ENCODE data around the gene ZSWIM8. TPM values are rescaled to one million over a fixed set of nuclear protein-coding genes. Genes with fewer than 3 reads are reported as not detected.
A peak's percentile ranks its signal among the peaks of the same experiment; 100 is the strongest.
"Not testable (repeated sequence)": the region's sequence is repeated elsewhere in the genome, so short reads cannot be mapped to it uniquely, and the experiment has no call there.

Gene ZSWIM8
- total RNA-seq, 4 donors from 2014 or later = 52.6 to 81.4 (median 78.9) TPM

DNA sequence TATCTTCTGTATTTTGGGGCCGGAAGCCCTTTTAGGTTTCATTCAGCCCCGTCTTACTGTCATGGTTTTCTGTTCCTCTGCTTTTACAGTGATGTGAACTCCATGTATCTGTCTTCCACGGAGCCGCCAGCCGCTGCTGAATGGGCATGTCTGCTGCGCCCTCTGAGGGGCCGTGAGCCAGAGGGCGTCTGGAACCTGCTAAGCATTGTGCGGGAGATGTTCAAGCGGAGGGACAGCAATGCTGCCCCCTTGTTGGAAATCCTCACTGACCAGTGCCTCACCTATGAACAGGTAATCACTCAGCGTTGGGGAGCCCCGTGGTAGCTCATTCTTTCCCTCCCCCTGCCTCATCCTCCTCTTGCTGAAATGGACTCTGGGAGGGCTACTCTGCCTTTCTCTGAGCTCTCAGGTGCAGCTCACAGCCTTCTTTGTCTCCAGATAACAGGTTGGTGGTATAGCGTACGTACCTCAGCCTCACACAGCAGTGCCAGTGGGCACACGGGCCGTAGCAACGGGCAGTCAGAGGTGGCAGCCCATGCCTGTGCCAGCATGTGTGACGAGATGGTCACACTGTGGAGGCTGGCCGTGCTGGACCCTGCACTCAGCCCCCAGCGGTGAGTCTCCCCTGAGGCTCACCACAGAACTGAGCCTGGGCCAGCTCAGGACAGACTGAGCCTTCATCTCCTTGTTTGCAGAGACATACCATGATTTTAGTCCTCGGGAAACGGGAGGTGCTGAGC is 5.7 kb downstream of the ZSWIM8 start:
- no peak for ATAC-seq
- peaks cover 22 to 25% of the 10 kb centered on the region in 2 donors for H3K4me1 ChIP-seq
- in situ Hi-C loops (cut with MboI; ENCODE audit: low sequenced_read_pairs in 4 of 4) = no loop called here
- intact Hi-C loops (cut with DNase I; ENCODE audit: low total_unique reads) = no loop called here
- H3K27me3 ChIP-seq = no peaks in the 10 kb centered on the region
- no peaks in the 10 kb centered on the region for H3K9me3 ChIP-seq
- TF ChIP-seq, protein P1, sequence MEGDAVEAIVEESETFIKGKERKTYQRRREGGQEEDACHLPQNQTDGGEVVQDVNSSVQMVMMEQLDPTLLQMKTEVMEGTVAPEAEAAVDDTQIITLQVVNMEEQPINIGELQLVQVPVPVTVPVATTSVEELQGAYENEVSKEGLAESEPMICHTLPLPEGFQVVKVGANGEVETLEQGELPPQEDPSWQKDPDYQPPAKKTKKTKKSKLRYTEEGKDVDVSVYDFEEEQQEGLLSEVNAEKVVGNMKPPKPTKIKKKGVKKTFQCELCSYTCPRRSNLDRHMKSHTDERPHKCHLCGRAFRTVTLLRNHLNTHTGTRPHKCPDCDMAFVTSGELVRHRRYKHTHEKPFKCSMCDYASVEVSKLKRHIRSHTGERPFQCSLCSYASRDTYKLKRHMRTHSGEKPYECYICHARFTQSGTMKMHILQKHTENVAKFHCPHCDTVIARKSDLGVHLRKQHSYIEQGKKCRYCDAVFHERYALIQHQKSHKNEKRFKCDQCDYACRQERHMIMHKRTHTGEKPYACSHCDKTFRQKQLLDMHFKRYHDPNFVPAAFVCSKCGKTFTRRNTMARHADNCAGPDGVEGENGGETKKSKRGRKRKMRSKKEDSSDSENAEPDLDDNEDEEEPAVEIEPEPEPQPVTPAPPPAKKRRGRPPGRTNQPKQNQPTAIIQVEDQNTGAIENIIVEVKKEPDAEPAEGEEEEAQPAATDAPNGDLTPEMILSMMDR (IDR thresholded peaks at IDR 0.05 in 4 of 5, conservative IDR thresholded peaks at IDR 0.05 in 1 of 5) = no peak
- no peak for TF ChIP-seq POLR2A (IDR thresholded peaks at IDR 0.05)
- no peak for DNase-seq
- H3K36me3 ChIP-seq = peaks cover 8 to 75% of the 10 kb centered on the region in 2 donors
- H3K27ac ChIP-seq = no peak overlapping the region
- H3K4me3 ChIP-seq = no peak overlapping the region

DNA sequence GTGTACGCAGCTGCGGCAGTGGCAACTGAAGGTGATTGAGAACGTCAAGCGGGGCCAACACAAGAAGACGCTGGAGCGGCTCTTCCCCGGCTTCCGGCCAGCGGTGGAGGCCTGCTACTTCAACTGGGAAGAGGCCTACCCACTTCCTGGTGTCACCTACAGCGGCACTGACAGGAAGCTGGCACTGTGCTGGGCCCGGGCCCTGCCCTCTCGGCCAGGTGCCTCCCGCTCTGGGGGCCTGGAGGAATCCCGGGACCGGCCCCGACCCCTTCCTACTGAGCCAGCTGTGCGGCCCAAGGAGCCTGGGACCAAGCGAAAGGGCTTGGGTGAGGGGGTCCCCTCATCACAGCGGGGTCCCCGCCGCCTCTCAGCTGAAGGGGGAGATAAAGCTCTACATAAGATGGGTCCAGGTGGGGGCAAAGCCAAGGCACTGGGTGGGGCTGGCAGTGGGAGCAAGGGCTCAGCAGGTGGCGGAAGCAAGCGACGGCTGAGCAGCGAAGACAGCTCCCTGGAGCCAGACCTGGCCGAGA is 6.5 kb downstream of the ZSWIM8 start:
- in situ Hi-C loops (cut with MboI; ENCODE audit: low sequenced_read_pairs in 4 of 4) = no loop called here
- TF ChIP-seq POLR2A (IDR thresholded peaks at IDR 0.05) = no peak
- TF ChIP-seq, protein P1 (IDR thresholded peaks at IDR 0.05 in 4 of 5, conservative IDR thresholded peaks at IDR 0.05 in 1 of 5) = no peak
- H3K9me3 ChIP-seq = no peaks in the 10 kb centered on the region
- no peak overlapping the region for H3K4me3 ChIP-seq
- H3K27me3 ChIP-seq = no peaks in the 10 kb centered on the region
- intact Hi-C loops (cut with DNase I; ENCODE audit: low total_unique reads) = no loop called here
- DNase-seq (no peak), ATAC-seq (no peak)
- peaks cover 8 to 84% of the 10 kb centered on the region in 2 donors for H3K36me3 ChIP-seq
- peaks cover 16 to 18% of the 10 kb centered on the region in 2 donors for H3K4me1 ChIP-seq
- H3K27ac ChIP-seq = no peak overlapping the region

DNA sequence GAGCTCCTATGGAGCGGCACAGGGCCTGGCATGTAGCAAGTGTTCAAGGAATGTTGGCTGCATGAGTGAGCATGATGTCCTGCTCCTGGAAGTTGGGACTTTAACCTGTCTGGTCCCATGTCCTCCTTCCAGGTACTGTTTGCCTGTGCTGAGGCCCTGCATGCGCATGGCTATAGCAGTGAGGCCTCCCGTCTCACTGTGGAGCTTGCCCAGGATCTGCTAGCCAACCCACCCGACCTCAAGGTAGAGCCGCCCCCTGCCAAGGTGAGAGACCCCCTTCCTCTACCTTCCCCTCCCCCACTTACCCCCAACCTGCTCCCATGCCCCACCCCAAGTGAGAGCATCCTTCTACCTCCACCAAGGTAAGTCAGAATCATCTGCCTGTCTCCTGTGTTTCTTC is 8.1 kb downstream of the ZSWIM8 start:
- Histone ChIP-seq H3K36me3 (peaks cover 8 to 99% of the 10 kb centered on the region in 2 donors), H3K27me3 (no peaks in the 10 kb centered on the region), H3K4me1 (peaks cover under 1 to 2% of the 10 kb centered on the region in 2 donors), H3K9me3 (no peaks in the 10 kb centered on the region), H3K4me3 (no peak overlapping the region), H3K27ac (no peak overlapping the region)
- peak in 1 of 2 donors; percentile 9 for DNase-seq
- ATAC-seq = no peak
- TF ChIP-seq, protein P1 (IDR thresholded peaks at IDR 0.05 in 4 of 5, conservative IDR thresholded peaks at IDR 0.05 in 1 of 5) = no peak
- TF ChIP-seq POLR2A (IDR thresholded peaks at IDR 0.05) = no peak
- in situ Hi-C loops (cut with MboI; ENCODE audit: low sequenced_read_pairs in 4 of 4) = no loop called here
- intact Hi-C loops (cut with DNase I; ENCODE audit: low total_unique reads) = no loop called here

DNA sequence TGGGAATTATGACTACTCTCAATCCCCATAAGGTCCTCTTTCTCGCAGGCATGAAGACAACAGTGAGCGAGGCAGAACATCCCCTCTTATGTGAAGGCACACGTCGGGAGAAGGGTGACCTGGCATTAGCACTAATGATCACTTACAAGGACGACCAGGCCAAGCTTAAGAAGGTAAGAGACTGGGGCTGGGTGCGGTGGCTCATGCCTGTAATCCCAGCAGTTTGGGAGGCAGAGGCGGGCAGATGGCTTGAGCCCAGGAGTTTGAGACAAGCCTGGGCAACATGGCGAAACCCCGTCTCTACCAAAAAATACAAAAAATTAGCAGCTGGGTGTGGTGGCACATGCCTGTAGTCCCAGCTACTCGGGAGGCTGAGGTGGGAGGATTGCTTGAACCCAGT is 10.1 kb downstream of the ZSWIM8 start:
- ATAC-seq; H3K4me3 ChIP-seq; DNase-seq; in situ Hi-C loops (cut with MboI; ENCODE audit: low sequenced_read_pairs in 4 of 4); H3K27ac ChIP-seq; H3K27me3 ChIP-seq; intact Hi-C loops (cut with DNase I; ENCODE audit: low total_unique reads); H3K9me3 ChIP-seq; H3K4me1 ChIP-seq: not testable (repeated sequence)
- peaks cover 8 to 96% of the 10 kb centered on the region in 2 donors for H3K36me3 ChIP-seq

DNA sequence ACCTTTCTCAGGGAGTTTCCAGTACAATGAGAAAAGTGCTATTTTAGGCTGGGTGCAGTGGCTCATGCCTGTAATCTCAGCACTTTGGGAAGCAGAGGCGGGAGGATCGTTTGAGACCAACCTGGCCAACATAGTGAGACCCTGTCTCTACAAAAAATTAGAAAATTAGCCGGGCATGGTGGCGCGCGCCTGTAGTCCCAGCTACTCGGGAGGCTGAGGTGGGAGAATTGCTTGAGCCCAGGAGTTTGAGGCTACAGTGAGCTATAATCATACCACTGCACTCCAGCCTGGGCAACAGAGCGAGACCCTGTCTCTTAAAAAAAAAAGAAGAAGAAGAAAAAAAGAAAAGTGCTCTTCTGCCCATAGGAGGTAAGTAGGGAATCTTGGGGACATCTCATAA is 10.6 kb downstream of the ZSWIM8 start:
- in situ Hi-C loops (cut with MboI; ENCODE audit: low sequenced_read_pairs in 4 of 4); H3K9me3 ChIP-seq; intact Hi-C loops (cut with DNase I; ENCODE audit: low total_unique reads): not testable (repeated sequence)

More for the DNA sequence above, 10.6 kb downstream of the ZSWIM8 start:
- H3K4me3 ChIP-seq, DNase-seq, ATAC-seq, H3K27ac ChIP-seq, H3K4me1 ChIP-seq, H3K27me3 ChIP-seq: not testable (repeated sequence)
- H3K36me3 ChIP-seq = peaks cover 5 to 96% of the 10 kb centered on the region in 2 donors

Data from gastrocnemius medialis (tissue), 4 donors.